Panc1 (cell line): ENCODE data around the gene KCNJ1. TPM values are rescaled to one million over a fixed set of nuclear protein-coding genes. Genes with fewer than 3 reads are reported as not detected.

Experiments used
- ATAC-seq: fragments of 200-7000 bp; cut with Tn5 transposase; 2 replicates; pipeline ENCODE4 v1.9.1; 2020; ENCODE audit warnings: mild to moderate bottlenecking, moderate library complexity
- BruUV-seq: library from RNA; stranded (reverse); fragments of 400-500 nt; replicated peaks from 2 replicates; lab custom pipeline; 2021; lab: Mats Ljungman, UMichigan
- CTCF ChIA-PET: fragments of 300-600 bp; sonication (Branson Sonifier 250); formaldehyde crosslinking; loops from one replicate; lab custom pipeline; 2022; ENCODE audit warnings: antibody characterized with exemption; lab: Charles Lee
- POLR2A ChIA-PET: fragments of 300-600 bp; sonication (Branson Sonifier 250); formaldehyde crosslinking; loops from one replicate; lab custom pipeline; 2022; ENCODE audit warnings: antibody characterized with exemption; lab: Charles Lee
- DNase-seq: peaks from one replicate; pipeline ENCODE4 v3.0.0-alpha.2; 2010; ENCODE audit warnings: low read depth, low spot score
- H3K27ac ChIP-seq: 2 replicates; pipeline ENCODE4 v1.5.1; 2011; ENCODE audit warnings: mild to moderate bottlenecking, low read length, inconsistent platforms
- H3K27me3 ChIP-seq: fragments of 200-500 bp; sonication (Bioruptor generic); 2 replicates; pipeline ENCODE4 v1.6.0; 2014; ENCODE audit warnings: low read length, inconsistent platforms; ENCODE audit not compliant: control insufficient read depth, insufficient read depth
- H3K36me3 ChIP-seq: fragments of 200-500 bp; sonication (Bioruptor generic); 2 replicates; pipeline ENCODE4 v1.5.1; 2014; ENCODE audit warnings: inconsistent platforms, mild to moderate bottlenecking, low read length, moderate library complexity; ENCODE audit not compliant: control insufficient read depth, insufficient read depth
- H3K4me1 ChIP-seq: 2 replicates; pipeline ENCODE4 v1.5.1; 2011; ENCODE audit warnings: inconsistent platforms, mild to moderate bottlenecking, low read length, moderate library complexity; ENCODE audit not compliant: control insufficient read depth, insufficient read depth
- H3K4me3 ChIP-seq, 2 experiments: 2 replicates each; pipeline ENCODE4 v1.5.1; 2011 to 2012; ENCODE audit warnings: low read depth in 2 of 2, low read length in 2 of 2, mild to moderate bottlenecking in 2 of 2, inconsistent platforms in 1 of 2, moderate library complexity in 1 of 2
- H3K9me3 ChIP-seq: fragments of 200-500 bp; sonication (Bioruptor generic); 2 replicates; pipeline ENCODE4 v1.5.1; 2014; ENCODE audit warnings: low read depth, mild to moderate bottlenecking, inconsistent platforms, low read length, moderate library complexity; ENCODE audit not compliant: control insufficient read depth, insufficient read depth
- POLR2AphosphoS5 ChIP-seq: IDR thresholded peaks from 2 replicates; pipeline ENCODE4 v1.6.1; 2012; ENCODE audit warnings: mild to moderate bottlenecking, low read depth, low read length, moderate library complexity
- SIN3A ChIP-seq: IDR thresholded peaks from 2 replicates; pipeline ENCODE4 v1.6.1; 2012; ENCODE audit warnings: low read depth, mild to moderate bottlenecking, low read length, moderate library complexity, borderline replicate concordance; ENCODE audit not compliant: insufficient read depth
- TCF7L2 ChIP-seq: IDR thresholded peaks from 2 replicates; pipeline ENCODE4 v1.6.1; 2011; ENCODE audit warnings: mild to moderate bottlenecking, low read depth, low read length, inconsistent platforms
- in situ Hi-C: cut with HindIII; loops from 2 replicates; pipeline ENCODE4 v1.10.0; 2016; ENCODE audit warnings: low sequenced_read_pairs, low pct_unique_long_range_greater_than_20kb
- intact Hi-C: fragments of 100-400 bp; cut with micrococcal nuclease; formaldehyde crosslinking; loops from one replicate; pipeline ENCODE4 v1.10.0; 2022; ENCODE audit not compliant: unreplicated experiment
- total RNA-seq: library from RNA; stranded (reverse); gene quantifications from one replicate; pipeline ENCODE4 v1.2.1, GENCODE V29; 2021; ENCODE audit not compliant: unreplicated experiment
- TF ChIP-seq, protein P1 (sequence below): fragments of 450-650 bp; IDR thresholded peaks from 2 replicates; pipeline ENCODE4 v1.5.1; 2017; ENCODE audit warnings: mild to moderate bottlenecking
- TF ChIP-seq, protein P2 (sequence below), 2 experiments: IDR thresholded peaks; 2 replicates each; pipeline ENCODE4 v1.6.1; 2011 to 2012; ENCODE audit warnings: low read depth in 2 of 2, control low read depth in 1 of 2, low read length in 1 of 2, mild to moderate bottlenecking in 1 of 2, moderate library complexity in 1 of 2; ENCODE audit not compliant: insufficient read depth in 1 of 2

The KCNJ1 gene
- total RNA-seq, 1 experiment from 2014 or later, result not detected

DNA sequence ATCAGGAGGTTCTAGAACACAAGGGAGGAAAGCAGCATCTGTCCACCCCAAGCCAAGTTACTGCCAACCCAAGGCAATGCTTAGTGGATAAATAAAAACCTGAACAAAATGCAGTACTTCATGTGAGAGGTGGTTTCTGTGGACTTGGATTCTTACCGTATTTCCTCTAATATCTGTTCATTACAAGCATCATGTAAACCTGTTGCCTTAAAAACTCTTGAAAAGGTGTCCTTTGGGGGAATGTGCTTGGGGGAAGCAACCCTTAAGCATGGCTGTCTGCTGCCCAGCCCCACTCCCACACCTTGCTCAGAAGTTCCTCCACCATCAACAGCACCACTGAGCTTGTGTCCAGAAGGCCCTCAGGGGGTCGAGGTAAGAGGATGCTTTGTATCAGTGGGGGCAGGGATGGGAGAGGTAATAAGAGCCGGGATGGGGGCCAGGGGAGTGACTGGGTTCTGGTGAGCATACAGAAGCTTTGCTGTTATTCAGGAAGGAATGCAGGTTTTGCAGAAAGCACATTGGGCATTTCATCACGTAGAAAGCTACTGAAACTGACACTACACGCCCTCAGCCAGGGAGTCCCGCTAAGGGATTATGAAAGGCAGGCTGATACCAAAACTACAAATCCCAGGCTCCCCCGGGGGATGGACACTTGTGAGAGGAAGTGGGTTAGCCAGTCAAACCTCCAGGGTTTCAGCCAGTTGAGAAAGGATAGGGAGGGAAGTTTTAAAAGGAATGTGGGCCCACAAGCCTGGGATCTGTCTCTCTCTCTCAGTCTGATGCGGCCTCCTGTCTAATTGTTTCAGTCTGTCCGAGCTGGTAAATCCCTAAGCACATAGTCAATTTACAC is 52.0 kb downstream of the KCNJ1 start:
- ChIA-PET POLR2A (no interaction called here), CTCF (no interaction called here)
- DNase-seq, result no peak

DNA sequence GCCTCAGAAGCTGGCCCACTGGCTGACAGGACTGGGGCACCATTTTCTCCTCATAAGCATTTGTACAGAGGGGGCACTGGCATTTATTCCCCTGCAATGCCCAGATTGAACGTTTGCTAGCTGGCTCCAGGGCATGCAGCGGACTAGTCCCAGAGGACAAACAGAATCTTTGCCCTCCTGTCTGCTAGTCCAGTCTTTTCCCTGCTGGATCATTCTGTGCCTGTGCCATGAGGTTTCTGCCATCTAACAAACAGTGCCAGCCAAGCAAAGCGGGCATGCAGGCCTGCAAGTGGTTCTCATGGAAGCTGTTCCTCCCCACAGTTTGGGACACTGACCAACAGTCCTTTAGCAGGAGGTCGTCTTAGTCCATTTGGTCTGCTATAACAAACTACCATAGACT is 53.4 kb downstream of the KCNJ1 start:
- in situ Hi-C loops, result no loop called here
- H3K4me3 ChIP-seq, result no peak overlapping the region
- BruUV-seq, result no TSS peak
- DNase-seq, result no peak
- no peak for ATAC-seq
- H3K27me3 ChIP-seq, result no peaks in the 10 kb centered on the region; the same call in 1 of the 2 replicates
- no peak overlapping the region for H3K27ac ChIP-seq
- ChIA-PET POLR2A (no interaction called here), CTCF (no interaction called here)
- no peaks in the 10 kb centered on the region for H3K9me3 ChIP-seq
- intact Hi-C loops, result no loop called here
- no peaks in the 10 kb centered on the region for H3K36me3 ChIP-seq
- no peaks in the 10 kb centered on the region for H3K4me1 ChIP-seq
- no peak for TF ChIP-seq TCF7L2
- no peak for TF ChIP-seq POLR2AphosphoS5
- no peak for TF ChIP-seq SIN3A
- TF ChIP-seq, protein P1, sequence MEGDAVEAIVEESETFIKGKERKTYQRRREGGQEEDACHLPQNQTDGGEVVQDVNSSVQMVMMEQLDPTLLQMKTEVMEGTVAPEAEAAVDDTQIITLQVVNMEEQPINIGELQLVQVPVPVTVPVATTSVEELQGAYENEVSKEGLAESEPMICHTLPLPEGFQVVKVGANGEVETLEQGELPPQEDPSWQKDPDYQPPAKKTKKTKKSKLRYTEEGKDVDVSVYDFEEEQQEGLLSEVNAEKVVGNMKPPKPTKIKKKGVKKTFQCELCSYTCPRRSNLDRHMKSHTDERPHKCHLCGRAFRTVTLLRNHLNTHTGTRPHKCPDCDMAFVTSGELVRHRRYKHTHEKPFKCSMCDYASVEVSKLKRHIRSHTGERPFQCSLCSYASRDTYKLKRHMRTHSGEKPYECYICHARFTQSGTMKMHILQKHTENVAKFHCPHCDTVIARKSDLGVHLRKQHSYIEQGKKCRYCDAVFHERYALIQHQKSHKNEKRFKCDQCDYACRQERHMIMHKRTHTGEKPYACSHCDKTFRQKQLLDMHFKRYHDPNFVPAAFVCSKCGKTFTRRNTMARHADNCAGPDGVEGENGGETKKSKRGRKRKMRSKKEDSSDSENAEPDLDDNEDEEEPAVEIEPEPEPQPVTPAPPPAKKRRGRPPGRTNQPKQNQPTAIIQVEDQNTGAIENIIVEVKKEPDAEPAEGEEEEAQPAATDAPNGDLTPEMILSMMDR, result no peak
- TF ChIP-seq, protein P2, sequence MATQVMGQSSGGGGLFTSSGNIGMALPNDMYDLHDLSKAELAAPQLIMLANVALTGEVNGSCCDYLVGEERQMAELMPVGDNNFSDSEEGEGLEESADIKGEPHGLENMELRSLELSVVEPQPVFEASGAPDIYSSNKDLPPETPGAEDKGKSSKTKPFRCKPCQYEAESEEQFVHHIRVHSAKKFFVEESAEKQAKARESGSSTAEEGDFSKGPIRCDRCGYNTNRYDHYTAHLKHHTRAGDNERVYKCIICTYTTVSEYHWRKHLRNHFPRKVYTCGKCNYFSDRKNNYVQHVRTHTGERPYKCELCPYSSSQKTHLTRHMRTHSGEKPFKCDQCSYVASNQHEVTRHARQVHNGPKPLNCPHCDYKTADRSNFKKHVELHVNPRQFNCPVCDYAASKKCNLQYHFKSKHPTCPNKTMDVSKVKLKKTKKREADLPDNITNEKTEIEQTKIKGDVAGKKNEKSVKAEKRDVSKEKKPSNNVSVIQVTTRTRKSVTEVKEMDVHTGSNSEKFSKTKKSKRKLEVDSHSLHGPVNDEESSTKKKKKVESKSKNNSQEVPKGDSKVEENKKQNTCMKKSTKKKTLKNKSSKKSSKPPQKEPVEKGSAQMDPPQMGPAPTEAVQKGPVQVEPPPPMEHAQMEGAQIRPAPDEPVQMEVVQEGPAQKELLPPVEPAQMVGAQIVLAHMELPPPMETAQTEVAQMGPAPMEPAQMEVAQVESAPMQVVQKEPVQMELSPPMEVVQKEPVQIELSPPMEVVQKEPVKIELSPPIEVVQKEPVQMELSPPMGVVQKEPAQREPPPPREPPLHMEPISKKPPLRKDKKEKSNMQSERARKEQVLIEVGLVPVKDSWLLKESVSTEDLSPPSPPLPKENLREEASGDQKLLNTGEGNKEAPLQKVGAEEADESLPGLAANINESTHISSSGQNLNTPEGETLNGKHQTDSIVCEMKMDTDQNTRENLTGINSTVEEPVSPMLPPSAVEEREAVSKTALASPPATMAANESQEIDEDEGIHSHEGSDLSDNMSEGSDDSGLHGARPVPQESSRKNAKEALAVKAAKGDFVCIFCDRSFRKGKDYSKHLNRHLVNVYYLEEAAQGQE (IDR thresholded peaks at IDR 0.05; ENCODE audit: insufficient read depth in 1 of 2, low read depth in 2 of 2, low read length in 1 of 2), result no peak

More for the DNA sequence above, 52.0 kb downstream of the KCNJ1 start:
- Histone ChIP-seq H3K4me3 (no peak overlapping the region), H3K4me1 (no peaks in the 10 kb centered on the region), H3K36me3 (no peaks in the 10 kb centered on the region), H3K9me3 (no peaks in the 10 kb centered on the region), H3K27ac (no peak overlapping the region), H3K27me3 (peaks cover 2% of the 10 kb centered on the region)
- BruUV-seq, result no TSS peak
- TF ChIP-seq, protein P2 (IDR thresholded peaks at IDR 0.05; ENCODE audit: insufficient read depth in 1 of 2, low read depth in 2 of 2, low read length in 1 of 2), result no peak
- TF ChIP-seq TCF7L2 (no peak), POLR2AphosphoS5 (no peak), SIN3A (no peak)
- TF ChIP-seq, protein P1, result no peak
- in situ Hi-C loops, result no loop called here
- no peak for ATAC-seq
- intact Hi-C loops, result no loop called here
